Amniotic epithelial cell (primary cell): Measurements from ENCODE around the gene MAN2B2.
A peak's percentile ranks its signal among the peaks of the same experiment; 100 is the strongest.

Experiments
- DNase-seq: peaks from one replicate; pipeline ENCODE4 v3.0.0-alpha.2; 2010; ENCODE audit warnings: low read depth

MAN2B2 gene

GRCh38 chr4:6574747-6575502, at the start of gene MAN2B2:
Gene MAN2B2 (plus strand): TSS chr4:6575189. CDS start chr4:6575211, 22 bp downstream.
- peak; percentile 55 for DNase-seq

- DNase-seq, result no peak
Measured at GRCh38 chr4:6525474-6525873, 49.5 kb upstream of the MAN2B2 start.

DNA sequence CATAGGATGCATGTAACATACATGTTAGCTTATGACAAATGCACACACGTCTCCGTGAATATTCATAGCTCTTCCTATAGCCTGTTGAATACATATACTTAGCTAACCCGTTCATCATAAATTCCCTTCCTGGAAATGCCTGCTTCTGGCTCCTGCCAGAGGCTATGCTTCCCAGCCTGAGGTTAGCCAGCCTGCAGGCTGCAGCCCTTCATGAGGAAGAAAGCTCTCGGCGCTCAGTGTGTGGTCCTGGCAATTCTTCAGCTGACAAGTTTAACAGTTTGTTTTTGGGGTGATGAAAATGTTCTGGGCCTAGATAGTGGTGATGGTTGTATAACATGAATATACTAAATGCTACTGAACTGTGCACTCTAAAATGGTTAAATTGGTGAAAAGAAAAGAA, 48.8 kb upstream of the MAN2B2 start:
- no peak for DNase-seq

DNA sequence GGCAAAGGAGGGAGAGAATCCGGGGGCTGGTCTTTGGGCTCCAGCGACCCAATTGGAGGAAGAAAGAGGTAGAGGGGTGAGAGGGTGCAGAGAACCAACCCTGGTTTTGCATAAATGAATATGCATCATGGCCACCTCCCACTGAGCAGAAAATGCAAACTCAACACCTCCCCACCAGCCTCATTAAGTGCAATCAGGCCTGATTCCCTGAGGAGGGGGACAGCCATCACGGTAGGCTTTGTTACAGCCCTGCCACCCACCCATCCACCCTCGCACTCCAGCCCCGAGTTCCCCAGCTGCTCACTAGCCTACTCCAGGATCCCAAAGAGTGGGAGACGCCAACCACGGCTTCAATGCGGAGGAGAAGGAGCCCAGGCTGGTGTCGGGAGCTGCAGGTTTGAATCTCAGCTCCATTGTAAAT, 48.3 kb upstream of the MAN2B2 start:
- no peak for DNase-seq

DNA sequence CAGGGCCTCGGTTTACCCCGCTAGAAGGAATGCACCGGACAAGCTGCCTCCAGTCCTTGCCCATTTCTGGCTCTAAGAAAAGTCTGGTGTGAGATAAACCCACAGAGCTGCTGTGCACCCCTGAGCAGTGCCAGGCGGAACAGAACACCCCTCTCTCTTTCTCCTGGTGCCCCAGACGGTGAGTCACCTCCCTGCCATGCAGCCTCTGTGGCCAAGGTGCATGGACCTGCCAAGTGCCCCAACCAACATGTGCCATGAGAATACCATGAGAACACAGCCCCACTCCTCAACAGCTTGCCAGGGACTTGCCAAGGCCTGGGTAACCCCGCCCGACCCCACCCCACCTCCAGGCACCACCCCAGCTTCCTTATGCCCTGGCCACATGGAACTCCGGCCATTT, 47.7 kb upstream of the MAN2B2 start:
- DNase-seq, result no peak

DNA sequence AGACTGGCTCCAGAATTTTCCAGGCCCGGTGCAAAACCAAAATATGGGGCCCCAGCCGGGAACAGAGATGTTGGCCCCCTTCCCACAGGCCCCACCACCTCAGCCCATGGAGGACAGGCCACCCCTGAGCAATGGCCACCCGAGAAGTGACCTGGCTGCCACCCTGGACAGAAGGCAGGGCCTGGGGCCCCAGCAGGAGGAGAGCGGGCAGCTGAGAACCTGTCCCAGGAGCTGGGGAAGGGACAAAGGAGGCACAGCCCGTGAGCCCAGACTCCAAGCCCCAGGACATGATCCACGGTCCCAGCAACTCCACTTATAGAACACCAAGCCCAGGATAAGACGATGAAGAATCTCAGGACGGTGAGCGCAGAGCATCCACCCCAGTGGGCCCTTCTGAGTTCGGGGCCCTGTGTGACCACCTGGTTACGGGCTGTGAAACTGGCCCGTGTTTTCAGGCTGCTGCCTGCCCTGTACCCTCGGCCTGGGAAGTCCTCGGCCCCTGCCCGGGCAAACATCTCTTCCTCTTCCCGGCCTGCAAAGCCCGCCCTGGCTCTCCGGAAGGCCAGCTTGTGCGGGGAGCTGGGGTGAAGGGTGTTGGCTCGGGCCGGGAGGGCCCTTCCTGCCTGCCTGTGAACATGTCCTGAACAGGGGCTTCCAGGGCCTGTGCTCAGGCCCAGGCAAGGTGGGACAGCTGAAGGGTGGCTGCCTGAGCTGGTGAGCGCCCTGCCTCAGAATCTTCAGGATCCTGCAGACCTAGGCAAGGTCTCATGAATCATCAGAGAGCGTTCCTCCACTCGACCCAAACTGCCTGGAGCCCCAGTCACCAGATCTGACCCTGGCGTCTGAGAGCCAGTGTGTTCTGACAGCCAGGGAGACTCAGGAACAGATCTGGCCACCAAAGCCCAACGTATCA, 47.0 kb upstream of the MAN2B2 start:
- DNase-seq, result no peak

DNA sequence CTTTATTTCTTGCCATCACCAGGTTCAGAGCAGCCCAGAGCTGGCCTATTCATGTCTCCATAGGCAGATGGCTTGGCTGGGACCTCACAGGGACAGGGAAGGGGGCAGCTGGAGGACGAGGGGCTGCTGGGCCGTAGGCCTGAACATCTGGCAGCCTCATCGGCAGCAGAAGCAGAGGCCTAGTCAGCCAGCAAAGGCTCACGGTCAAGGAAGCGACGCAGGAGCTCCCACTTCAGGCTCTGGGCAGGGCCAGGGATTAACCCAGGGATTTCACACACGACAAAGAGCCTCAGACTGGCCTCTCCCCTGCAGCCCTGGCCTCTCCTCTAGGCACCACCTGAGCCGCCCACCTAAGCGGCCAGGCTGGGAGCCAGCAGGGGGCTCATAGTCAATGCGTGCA, 46.0 kb upstream of the MAN2B2 start:
- no peak for DNase-seq

DNA sequence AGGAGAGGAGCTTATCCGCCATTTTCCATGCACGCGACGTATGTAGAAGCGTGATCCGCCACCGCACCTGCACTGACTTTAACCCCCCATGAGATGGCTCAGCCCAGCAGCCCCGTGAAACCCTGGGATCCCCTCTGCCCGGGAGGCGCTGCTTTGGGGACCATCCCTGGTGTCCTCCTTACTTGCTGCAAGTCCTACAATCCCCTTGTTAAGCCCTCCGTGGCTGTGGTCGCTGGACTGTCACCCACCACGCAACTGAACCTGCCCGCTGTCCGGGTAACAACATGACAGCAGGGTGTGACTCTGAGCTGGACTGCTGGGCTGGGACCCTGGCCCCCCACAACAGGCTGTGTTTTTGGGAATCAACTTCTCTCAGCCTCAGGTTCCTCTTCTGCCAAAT, 44.7 kb upstream of the MAN2B2 start:
- DNase-seq, result no peak

DNA sequence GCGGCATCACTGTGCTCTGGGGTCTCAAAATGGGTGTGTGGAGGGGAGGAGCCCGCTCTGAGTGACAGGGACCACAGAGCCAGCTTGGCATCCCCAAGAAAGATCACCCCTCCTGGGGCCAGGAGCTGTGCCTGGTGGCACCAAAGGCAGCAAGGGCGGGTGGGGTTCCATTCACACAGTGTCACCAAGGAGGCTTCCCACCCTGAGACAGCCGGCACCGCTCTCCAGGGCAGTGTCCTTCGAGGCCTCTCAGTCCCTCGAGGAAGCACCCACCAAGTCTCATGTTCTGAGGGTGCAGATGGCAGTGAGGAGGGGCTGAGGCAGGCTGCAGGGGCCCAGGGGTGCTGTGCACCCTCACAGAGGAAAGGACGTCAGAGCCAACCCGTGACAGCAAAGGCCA, 44.0 kb upstream of the MAN2B2 start:
- DNase-seq, result no peak

GRCh38 chr4:6532102-6532501, 42.9 kb upstream of the MAN2B2 start:
- DNase-seq, result no peak

- no peak for DNase-seq
Measured at GRCh38 chr4:6532658-6533057, 42.3 kb upstream of the MAN2B2 start.

- no peak for DNase-seq
Measured at GRCh38 chr4:6534050-6534449, 40.9 kb upstream of the MAN2B2 start.

DNA sequence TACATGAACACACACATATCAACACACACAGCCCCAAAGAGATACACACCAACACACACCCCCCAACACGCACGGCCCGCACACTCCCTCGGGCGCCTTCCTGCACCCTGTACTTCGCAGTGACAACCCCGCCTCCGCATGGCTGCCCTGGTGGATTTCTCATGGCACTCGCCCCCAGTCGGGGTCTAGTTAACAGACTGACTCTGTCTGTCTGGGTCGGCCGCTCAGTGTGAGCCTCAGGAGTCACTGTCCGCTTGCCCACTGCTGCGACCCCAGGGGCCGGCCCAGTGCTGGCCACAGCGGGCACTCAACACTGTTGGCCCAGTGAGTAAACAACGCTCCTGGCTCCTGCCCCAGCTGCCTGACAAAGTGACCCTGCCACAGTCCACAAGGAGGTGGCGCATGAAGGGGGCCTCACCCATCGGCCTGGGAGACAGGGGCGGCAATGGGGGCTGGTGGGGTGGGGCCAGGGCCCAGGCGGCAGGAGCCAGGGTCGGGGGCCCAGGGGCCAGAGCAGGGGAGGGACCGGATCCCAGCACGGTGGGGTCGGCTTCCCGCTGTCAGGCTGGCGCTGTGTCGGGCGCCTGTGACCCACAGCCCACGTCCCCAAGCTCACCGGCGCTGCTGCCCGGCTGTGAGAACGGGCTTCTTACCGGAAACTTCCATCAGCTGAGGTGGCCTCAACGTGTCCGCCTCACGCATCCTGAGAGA, 40.2 kb upstream of the MAN2B2 start:
- DNase-seq, result no peak

GRCh38 chr4:6535329-6535692, 39.7 kb upstream of the MAN2B2 start:
- no peak for DNase-seq

- no peak for DNase-seq
Measured at GRCh38 chr4:6535706-6536105, 39.3 kb upstream of the MAN2B2 start.

GRCh38 chr4:6538111-6538510, 36.9 kb upstream of the MAN2B2 start:
- no peak for DNase-seq

GRCh38 chr4:6538575-6538974, 36.4 kb upstream of the MAN2B2 start:
- DNase-seq, result no peak

GRCh38 chr4:6539009-6539764, 35.8 kb upstream of the MAN2B2 start:
- no peak for DNase-seq

DNA sequence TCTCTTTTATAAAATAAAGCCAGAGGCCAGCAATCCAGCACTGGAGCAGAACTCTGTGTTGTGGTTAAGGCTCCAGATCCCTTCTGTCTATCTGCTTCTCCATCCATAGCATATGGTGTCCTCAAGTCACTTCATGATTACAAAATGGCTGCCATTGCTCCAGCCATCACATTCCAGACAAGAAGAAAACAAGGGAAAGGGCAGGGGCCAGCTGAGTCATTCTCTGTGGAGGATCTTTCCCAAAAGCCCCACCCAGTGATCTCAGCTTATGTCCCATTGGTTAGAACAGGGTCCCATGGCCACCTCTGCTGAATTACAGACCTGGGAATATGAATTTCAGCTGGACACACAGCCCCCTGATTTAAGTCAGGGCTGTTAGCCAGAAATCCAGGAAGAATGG, 34.1 kb upstream of the MAN2B2 start:
- DNase-seq, result no peak

- DNase-seq, result no peak
Measured at GRCh38 chr4:6541789-6542188, 33.2 kb upstream of the MAN2B2 start.

DNA sequence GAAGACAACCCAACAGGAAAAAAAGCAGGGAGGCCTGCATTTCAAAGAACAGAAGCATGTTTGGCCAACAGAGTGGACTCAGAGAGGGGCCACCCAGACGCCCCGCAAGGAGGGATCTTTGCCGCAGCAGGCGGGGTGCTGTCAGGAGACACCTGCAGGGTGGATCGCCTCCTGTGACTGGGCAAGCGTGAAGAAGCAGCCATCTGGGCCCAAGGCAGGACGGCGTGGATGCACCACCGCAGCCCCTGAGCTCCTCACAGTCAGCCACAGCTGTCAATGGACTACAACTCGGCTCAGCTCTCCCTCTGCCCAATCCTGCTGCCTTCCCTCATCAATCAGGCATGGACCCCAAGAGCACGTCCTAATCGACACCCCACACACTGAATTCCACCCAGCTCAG, 32.0 kb upstream of the MAN2B2 start:
- no peak for DNase-seq

GRCh38 chr4:6546091-6546490, 28.9 kb upstream of the MAN2B2 start:
- no peak for DNase-seq
